Natural killer cell (primary cell): ENCODE data around the gene SMARCA4. TPM values are rescaled to one million over a fixed set of nuclear protein-coding genes. Genes with fewer than 3 reads are reported as not detected.

Source experiments
- ATAC-seq, 3 donors: fragments of 150-1000 bp in 2 of 3; fragments of 200-7000 bp in 1 of 3; cut with Tn5 transposase; 1 replicate in 1 of 3; 2 replicates in 2 of 3; pipeline ENCODE4 v1.10.0; 2021; ENCODE audit warnings: mild to moderate bottlenecking in 2 of 3, moderate library complexity in 2 of 3
- DNase-seq, 2 donors: peaks; one replicate each; pipeline versions ENCODE4 v3.0.0 to v3.0.0-alpha.2; 2013 to 2021; ENCODE audit warnings: mixed read lengths in 1 of 2
- H3K27ac ChIP-seq: one replicate; pipeline ENCODE4 v1.5.1; 2013; ENCODE audit warnings: mild to moderate bottlenecking, low read length
- H3K27me3 ChIP-seq: one replicate; pipeline ENCODE4 v1.6.1; 2013; ENCODE audit warnings: low read length; ENCODE audit not compliant: control insufficient read depth, insufficient read depth
- H3K36me3 ChIP-seq: one replicate; pipeline ENCODE4 v1.6.1; 2013; ENCODE audit warnings: low read length; ENCODE audit not compliant: control insufficient read depth, insufficient read depth
- H3K4me1 ChIP-seq: one replicate; pipeline ENCODE4 v1.6.1; 2013; ENCODE audit warnings: low read length; ENCODE audit not compliant: control insufficient read depth, insufficient read depth
- H3K4me3 ChIP-seq: one replicate; pipeline ENCODE4 v1.5.1; 2013; ENCODE audit warnings: low read length
- H3K9me3 ChIP-seq: one replicate; pipeline ENCODE4 v1.6.1; 2013; ENCODE audit warnings: low read length; ENCODE audit not compliant: control insufficient read depth, insufficient read depth
- H3K27ac Mint-ChIP-seq, 2 donors: one replicate each; pipeline ENCODE4 v1.8.0; 2022; ENCODE audit warnings: mild to moderate bottlenecking in 2 of 2, mixed read lengths in 2 of 2, moderate library complexity in 1 of 2
- H3K27me3 Mint-ChIP-seq, 2 donors: one replicate each; pipeline ENCODE4 v1.8.0; 2022; ENCODE audit warnings: low read depth in 2 of 2, mixed read lengths in 2 of 2
- H3K36me3 Mint-ChIP-seq: one replicate; pipeline ENCODE4 v1.8.0; 2022; ENCODE audit warnings: mixed read lengths
- H3K4me1 Mint-ChIP-seq, 2 donors: one replicate each; pipeline ENCODE4 v1.8.0; 2022; ENCODE audit warnings: mixed read lengths in 2 of 2
- H3K4me3 Mint-ChIP-seq: one replicate; pipeline ENCODE4 v1.8.0; 2022; ENCODE audit warnings: mild to moderate bottlenecking, moderate library complexity, mixed read lengths
- H3K9me3 Mint-ChIP-seq, 2 donors: one replicate each; pipeline ENCODE4 v1.8.0; 2022; ENCODE audit warnings: mixed read lengths in 2 of 2
- CTCF ChIP-seq: fragments of 200-600 bp; IDR thresholded peaks from one replicate; pipeline ENCODE4 v1.8.0; 2022; ENCODE audit warnings: antibody characterized with exemption
- WGBS: methylation state at CpG from one replicate; pipeline ENCODE4 v1.1.7; 2013; ENCODE audit warnings: missing lambda C conversion rate; ENCODE audit not compliant: insufficient coverage; 5-methylcytosine and 5-hydroxymethylcytosine counted together
- intact Hi-C: fragments of 100-400 bp; cut with micrococcal nuclease; formaldehyde crosslinking; loops from one replicate; pipeline ENCODE4 v1.14.2; 2022
- total RNA-seq, 4 donors: library from RNA; stranded (reverse); fragments of 120-200 nt in 1 of 4; gene quantifications; one replicate each; pipeline versions ENCODE4 v1.2.3 to v1.2.4, GENCODE V29; 2013 to 2022

Gene SMARCA4
- total RNA-seq, 3 donors from 2014 or later (not counting 1 experiment from before 2014, with no cell fraction given), result 85.4 to 96.1 (median 93.6) TPM

DNA sequence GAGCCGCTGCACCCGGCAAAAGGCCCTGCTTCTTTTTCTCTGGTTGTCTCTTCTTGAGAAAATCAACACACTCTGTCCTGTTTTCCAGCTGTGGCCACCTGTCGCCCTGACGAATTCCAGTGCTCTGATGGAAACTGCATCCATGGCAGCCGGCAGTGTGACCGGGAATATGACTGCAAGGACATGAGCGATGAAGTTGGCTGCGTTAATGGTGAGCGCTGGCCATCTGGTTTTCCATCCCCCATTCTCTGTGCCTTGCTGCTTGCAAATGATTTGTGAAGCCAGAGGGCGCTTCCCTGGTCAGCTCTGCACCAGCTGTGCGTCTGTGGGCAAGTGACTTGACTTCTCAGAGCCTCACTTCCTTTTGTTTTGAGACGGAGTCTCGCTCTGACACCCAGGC lies 145.6 kb downstream of the SMARCA4 start:
- TF ChIP-seq CTCF, result no peak
- intact Hi-C loops, result no loop called here
- H3K27ac Mint-ChIP-seq, result no peak overlapping the region

GRCh38 chr19:11108746-11109145 lies 147.9 kb downstream of the SMARCA4 start:
- Histone ChIP-seq H3K27me3 (no peaks in the 10 kb centered on the region), H3K4me3 (no peak overlapping the region), H3K9me3 (no peaks in the 10 kb centered on the region), H3K4me1 (no peaks in the 10 kb centered on the region), H3K27ac (no peak overlapping the region), H3K36me3 (peaks cover 45% of the 10 kb centered on the region)
- ATAC-seq, result no peak
- no peaks in the 10 kb centered on the region for H3K36me3 Mint-ChIP-seq
- DNase-seq, result no peak
- intact Hi-C loops, result no loop called here
- peaks cover 0 to 6% of the 10 kb centered on the region in 2 donors for H3K4me1 Mint-ChIP-seq
- no peaks in the 10 kb centered on the region for H3K9me3 Mint-ChIP-seq
- no peak for TF ChIP-seq CTCF
- no peak overlapping the region for H3K27ac Mint-ChIP-seq
- H3K27me3 Mint-ChIP-seq, result no peaks in the 10 kb centered on the region
- H3K4me3 Mint-ChIP-seq, result no peak overlapping the region
- WGBS, result 93% methylated on average over 5 of the region's 6 CpGs

More for the DNA sequence above, 145.6 kb downstream of the SMARCA4 start:
- ATAC-seq (no peak), DNase-seq (no peak)
- no peak overlapping the region for H3K4me3 Mint-ChIP-seq
- no peak overlapping the region for H3K27ac ChIP-seq
- no peaks in the 10 kb centered on the region for H3K27me3 ChIP-seq
- H3K36me3 ChIP-seq, result peaks cover 44% of the 10 kb centered on the region
- no peaks in the 10 kb centered on the region for H3K27me3 Mint-ChIP-seq
- no peaks in the 10 kb centered on the region for H3K4me1 ChIP-seq
- no peaks in the 10 kb centered on the region for H3K4me1 Mint-ChIP-seq
- H3K9me3 Mint-ChIP-seq, result no peaks in the 10 kb centered on the region
- H3K4me3 ChIP-seq, result no peak overlapping the region
- no peaks in the 10 kb centered on the region for H3K9me3 ChIP-seq
- WGBS, result 97% methylated on average over 13 of the region's 13 CpGs
- H3K36me3 Mint-ChIP-seq, result no peaks in the 10 kb centered on the region

DNA sequence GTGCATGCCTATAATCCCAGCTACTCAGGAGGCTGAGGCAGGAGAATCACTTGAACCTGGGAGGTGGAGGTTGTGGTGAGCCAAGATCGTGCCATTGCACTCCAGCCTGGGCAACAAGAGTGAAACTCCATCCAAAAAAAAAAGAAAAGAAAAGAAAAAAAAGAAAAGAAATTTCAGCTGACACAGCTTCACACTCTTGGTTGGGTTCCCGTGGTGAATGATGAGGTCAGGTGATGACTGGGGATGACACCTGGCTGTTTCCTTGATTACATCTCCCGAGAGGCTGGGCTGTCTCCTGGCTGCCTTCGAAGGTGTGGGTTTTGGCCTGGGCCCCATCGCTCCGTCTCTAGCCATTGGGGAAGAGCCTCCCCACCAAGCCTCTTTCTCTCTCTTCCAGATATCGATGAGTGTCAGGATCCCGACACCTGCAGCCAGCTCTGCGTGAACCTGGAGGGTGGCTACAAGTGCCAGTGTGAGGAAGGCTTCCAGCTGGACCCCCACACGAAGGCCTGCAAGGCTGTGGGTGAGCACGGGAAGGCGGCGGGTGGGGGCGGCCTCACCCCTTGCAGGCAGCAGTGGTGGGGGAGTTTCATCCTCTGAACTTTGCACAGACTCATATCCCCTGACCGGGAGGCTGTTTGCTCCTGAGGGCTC lies 150.4 kb downstream of the SMARCA4 start:
- H3K4me3 Mint-ChIP-seq, result no peak overlapping the region
- Histone ChIP-seq H3K27ac (no peak overlapping the region), H3K4me3 (no peak overlapping the region), H3K9me3 (no peaks in the 10 kb centered on the region), H3K4me1 (no peaks in the 10 kb centered on the region), H3K36me3 (peaks cover 50% of the 10 kb centered on the region), H3K27me3 (no peaks in the 10 kb centered on the region)
- intact Hi-C loops, result no loop called here
- DNase-seq (no peak), ATAC-seq (peak in 1 of 3 donors; percentile 14)
- peak overlapping the region in 1 of 2 donors; percentile 16 for H3K27ac Mint-ChIP-seq
- WGBS, result 96% methylated on average over 15 of the region's 15 CpGs
- no peaks in the 10 kb centered on the region for H3K27me3 Mint-ChIP-seq
- no peaks in the 10 kb centered on the region for H3K9me3 Mint-ChIP-seq
- TF ChIP-seq CTCF, result no peak
- H3K36me3 Mint-ChIP-seq, result no peaks in the 10 kb centered on the region
- H3K4me1 Mint-ChIP-seq, result peaks cover 0 to 6% of the 10 kb centered on the region in 2 donors

DNA sequence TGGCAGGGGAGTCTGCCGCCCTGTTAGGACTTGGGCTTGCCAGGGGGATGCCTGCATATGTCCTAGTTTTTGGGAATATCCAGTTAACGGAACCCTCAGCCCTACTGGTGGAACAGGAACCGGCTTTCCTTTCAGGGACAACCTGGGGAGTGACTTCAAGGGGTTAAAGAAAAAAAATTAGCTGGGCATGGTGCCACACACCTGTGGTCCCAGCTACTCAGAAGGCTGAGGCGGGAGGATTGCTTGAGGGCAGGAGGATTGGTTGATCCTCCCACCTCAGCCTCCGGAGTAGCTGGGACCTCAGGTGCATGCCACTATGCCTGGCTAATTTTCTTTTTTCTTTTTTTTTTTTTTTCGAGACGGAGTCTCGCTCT lies 150.9 kb downstream of the SMARCA4 start:
- no peak for TF ChIP-seq CTCF
- no peaks in the 10 kb centered on the region for H3K9me3 Mint-ChIP-seq
- H3K27ac ChIP-seq, result no peak overlapping the region
- H3K36me3 Mint-ChIP-seq, result no peaks in the 10 kb centered on the region
- H3K4me3 Mint-ChIP-seq, result no peak overlapping the region
- no peaks in the 10 kb centered on the region for H3K4me1 ChIP-seq
- H3K36me3 ChIP-seq, result peaks cover 49% of the 10 kb centered on the region
- H3K4me1 Mint-ChIP-seq, result peaks cover 0 to 6% of the 10 kb centered on the region in 2 donors
- H3K9me3 ChIP-seq, result no peaks in the 10 kb centered on the region
- no peak overlapping the region for H3K4me3 ChIP-seq
- WGBS, result 90% methylated on average over 7 of the region's 8 CpGs
- H3K27me3 Mint-ChIP-seq, result no peaks in the 10 kb centered on the region
- no peak for DNase-seq
- no peaks in the 10 kb centered on the region for H3K27me3 ChIP-seq
- intact Hi-C loops, result no loop called here
- H3K27ac Mint-ChIP-seq, result peak overlapping the region in 1 of 2 donors; percentile 16
- ATAC-seq, result no peak
